ENCODE results near the gene NMUR1.
"Not testable (repeated sequence)": the region's sequence is repeated elsewhere in the genome, so short reads cannot be mapped to it uniquely, and the experiment has no call there.

The NMUR1 gene

DNA sequence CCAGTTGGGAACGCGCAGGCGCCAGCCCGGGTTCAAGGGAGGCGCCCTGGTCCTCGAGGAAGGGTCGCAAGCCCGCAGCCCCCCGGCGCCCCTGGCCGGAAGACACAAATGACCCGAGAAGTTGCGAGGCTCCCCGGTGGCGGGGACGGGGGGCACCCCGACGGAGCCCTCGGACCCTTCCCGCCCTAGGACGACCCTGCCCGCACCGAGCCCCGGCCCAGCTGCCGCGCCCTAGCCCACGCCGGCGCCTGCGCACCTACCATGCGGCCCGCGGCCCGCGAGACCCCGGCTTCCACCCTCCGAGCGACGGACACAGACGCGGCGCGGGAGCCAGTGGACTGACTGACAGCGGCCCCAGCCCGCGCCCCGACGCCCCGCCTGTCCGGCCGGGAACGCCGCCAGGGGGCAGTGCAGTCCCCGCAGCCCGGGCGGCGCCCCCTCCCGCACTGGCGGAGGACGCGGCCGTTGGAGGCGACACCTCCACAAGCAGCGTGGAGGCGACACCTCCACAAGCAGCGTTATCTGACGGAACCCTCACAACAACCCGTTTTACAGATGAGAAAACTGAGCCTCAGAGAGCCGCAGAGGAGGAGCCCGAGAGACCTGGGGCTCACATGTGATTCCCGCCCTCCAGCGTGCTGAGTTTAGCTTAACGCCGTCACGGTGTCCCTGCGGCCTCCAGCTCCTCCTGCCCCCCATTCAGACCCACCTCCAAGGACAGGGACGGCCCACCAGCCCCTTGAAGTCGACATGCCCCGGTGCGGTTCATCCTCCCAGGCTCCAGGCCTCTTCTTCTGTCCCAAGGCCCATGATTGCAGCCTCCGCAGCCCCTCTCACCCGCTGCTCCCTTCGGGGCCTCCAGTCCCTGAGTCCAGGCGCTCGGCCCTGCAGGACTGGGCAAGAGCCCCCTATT, at the start of gene NMUR1:
Gene NMUR1, minus strand, starts transcription at position 347 of the 913 bp plus-strand sequence. Its CDS starts 84 bp downstream, at position 263.
- DNase-seq (ENCODE audit: low read depth), result peak; percentile 56

DNA sequence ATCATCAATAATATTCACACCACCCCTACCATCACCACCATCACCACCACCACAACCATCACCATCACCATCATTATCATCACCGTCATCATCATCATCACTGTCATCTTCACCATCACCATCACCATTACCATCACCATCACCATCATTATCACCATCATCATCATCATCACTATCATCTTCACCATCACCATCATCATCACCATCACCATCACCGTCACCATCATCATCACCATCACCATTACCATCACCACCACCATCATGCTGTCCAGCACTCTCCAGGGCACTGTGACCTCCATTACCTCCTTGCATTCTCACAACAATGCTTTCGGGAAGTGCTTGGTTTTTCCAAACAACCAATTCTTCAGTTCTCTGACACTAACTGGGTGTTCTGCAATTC, 49.3 kb upstream of the NMUR1 start:
- DNase-seq (ENCODE audit: low read depth), result no peak

DNA sequence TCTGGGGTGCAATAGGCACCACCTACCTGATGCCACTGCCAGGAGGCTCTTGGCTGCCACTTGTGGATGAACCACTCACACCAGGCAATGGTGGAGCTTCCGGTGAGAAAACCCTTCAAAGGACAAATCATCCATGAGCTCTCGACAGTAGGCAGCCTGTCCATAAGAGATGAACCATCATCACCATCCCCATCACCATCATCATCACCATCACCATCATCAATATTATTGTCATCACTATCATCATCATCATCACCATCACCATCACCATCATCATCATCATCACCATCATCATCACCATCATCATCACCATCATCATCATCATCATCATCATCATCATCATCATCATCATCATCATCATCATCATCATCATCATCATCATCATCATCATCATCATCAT, 48.4 kb upstream of the NMUR1 start:
- DNase-seq (ENCODE audit: low read depth), result not testable (repeated sequence)

DNA sequence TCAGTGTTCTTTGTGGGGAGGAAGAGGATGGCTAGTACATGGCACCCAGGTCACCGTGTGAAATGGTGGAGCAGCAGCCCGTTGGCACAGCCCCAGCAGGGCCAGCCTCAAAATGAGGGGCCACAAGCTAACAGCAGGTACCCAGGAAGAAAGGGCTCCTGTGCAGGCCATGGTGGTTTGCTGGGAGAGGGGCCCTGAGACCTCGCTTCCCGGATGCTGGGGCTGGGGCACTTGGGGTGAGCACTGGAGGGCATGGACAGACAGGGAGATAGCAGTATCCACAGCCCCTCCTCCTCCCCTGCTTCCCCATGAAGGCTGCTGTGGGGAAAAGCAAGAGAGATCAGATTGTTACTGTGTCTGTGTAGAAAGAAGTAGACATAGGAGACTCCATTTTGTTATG, 46.2 kb upstream of the NMUR1 start:
- DNase-seq (ENCODE audit: low read depth), result no peak

GRCh38 chr2:231575612-231576256, 45.5 kb upstream of the NMUR1 start:
- DNase-seq (ENCODE audit: low read depth), result no peak

GRCh38 chr2:231573698-231574421, 43.6 kb upstream of the NMUR1 start:
- no peak for DNase-seq (ENCODE audit: low read depth)

DNA sequence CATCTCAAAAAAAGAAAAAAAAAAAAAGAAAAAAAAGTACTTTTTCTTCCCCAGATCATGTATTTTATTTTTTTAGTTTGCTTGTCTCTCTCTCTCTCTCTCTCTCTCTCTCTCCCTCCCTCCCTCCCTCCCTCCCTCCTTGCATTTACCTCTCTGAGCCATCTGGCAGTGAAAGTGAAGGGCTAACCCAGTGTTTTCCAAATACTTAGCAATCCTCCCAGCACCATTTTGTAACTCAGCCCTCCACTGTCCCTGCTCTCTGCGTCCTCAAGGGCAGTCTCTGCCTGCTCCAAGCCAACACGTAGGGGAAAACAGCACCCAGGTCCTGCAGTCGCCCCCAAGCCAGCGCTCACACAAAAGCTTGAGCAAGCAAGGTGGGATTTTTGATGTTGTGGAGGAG, 42.9 kb upstream of the NMUR1 start:
- no peak for DNase-seq (ENCODE audit: low read depth)

DNA sequence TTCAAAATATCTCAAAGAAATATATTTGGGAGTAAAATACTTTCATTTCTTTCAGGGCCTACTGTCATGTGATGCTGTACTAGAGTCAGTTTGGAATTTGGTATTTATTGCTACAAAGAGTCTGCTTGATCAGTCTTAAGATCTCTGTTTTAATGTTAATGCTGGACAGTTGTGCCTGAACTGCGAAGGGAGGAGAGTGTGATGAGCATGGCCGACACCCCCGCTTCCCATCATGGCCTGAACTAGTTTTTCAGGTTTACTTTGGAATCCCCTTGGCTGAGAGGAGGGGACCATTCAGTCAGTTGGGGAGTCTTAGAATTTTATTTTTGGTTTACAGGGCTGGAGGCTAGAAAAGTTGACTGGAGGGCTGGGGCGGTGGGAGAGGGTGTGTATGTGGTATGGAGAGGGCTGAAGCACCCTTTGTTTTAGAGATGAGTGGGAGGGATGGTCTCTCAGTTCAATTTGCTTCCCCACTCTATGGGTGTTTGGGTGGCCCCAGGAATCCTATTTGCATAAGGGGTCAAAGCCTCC, 41.5 kb upstream of the NMUR1 start:
- DNase-seq (ENCODE audit: low read depth), result no peak

DNA sequence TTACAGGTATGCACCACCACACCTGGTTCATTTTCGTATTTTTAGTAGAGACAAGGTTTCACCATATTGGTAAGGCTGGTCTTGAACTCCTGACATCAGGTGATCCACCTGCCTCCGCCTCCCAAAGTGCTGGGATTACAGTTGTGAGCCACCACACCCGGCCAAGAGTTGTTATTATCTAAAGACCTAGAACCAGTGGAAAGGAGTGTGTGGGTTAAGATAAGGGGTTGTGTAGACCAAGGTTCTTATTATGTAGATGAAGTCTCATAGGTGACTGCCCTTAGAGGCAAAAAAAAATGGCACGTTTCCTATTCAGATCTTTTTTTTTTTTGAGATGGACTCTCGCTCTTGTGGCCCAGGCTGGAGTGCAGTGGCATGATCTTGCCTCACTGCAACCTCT, 40.7 kb upstream of the NMUR1 start:
- not testable (repeated sequence) for DNase-seq (ENCODE audit: low read depth)

DNA sequence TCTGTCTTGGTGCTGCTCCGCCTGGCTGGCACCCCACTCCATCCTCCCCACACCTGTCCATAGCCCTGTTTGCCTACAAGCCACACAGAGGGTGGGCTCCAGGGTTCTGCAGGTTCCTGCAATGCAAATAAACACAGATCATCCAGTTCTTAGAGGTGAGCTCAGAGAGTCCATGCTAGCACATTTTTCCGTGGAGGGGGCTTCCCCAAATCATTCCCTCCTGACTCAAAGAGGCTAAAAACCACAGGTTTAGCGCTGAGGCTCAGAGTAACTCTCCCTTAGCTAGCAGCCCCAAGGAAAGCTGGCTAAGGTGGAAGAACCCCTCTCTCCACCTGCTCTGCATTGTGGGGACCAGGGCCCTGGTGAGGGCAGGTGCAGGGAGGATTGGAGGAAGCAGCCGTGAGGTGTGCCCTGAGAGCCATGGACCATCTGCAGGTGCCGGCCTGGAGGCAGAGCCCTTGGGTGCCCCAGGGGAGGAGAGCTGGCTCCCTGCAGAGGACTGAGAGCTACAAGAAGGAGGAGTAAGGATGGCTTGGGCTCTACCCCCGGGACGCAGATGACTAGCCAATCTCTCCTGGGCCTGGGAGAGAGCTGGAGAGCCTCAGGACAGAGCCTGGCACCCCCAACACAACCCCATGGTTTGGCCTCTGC, 38.7 kb upstream of the NMUR1 start:
- no peak for DNase-seq (ENCODE audit: low read depth)

DNA sequence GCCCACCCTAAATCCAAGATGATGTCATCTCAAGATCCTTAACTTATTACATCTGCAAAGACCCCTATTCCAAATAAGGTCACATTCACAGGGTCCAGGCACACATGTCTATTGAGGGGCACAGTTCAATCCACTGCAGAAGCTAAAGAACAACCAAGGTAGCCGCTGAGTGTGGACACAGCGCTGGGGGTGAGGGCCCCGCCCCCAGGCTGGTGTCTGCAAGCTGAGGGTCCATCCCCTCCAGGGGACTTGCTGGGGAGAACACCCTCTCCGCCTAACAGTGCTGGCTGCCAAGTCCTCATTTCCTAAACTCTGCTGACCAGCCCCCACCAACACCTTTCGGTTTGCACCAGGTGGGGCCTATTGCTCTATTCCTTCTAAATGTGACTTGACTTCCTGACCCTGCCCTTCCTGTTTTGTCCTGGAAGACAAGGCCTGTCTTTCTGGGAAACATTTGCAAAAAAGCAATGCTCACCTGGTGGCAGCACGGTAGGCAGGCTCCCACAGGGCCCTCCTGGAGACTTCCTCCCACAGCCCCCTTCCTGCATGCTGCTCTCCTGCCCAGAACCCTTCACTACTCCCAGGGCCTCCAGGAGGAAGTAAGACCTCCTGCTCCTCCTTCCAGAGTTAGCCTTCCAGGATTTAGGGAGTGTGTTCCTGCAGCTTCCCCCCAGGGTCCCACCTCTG, 38.0 kb upstream of the NMUR1 start:
- no peak for DNase-seq (ENCODE audit: low read depth)

DNA sequence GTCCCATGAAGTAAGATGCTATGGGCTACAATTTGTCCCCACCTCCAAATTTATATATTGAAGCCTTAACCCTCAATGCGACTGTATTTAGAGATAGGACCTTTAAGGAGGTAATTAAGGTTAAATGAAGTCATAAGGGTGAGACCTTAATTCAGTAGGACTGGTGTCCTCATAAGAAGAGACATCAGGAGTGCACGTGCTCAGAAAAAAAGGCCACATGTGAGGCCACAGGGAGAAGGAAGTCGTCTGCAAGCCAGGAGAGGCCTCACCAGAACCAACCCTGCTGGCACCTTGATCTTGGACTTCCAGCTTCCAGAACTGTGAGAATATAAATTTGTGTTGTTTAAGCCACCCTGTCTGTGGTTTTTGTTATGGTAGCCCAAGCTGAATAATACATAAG, 36.9 kb upstream of the NMUR1 start:
- DNase-seq (ENCODE audit: low read depth), result no peak

GRCh38 chr2:231565887-231566594, 35.8 kb upstream of the NMUR1 start:
- DNase-seq (ENCODE audit: low read depth), result no peak

DNA sequence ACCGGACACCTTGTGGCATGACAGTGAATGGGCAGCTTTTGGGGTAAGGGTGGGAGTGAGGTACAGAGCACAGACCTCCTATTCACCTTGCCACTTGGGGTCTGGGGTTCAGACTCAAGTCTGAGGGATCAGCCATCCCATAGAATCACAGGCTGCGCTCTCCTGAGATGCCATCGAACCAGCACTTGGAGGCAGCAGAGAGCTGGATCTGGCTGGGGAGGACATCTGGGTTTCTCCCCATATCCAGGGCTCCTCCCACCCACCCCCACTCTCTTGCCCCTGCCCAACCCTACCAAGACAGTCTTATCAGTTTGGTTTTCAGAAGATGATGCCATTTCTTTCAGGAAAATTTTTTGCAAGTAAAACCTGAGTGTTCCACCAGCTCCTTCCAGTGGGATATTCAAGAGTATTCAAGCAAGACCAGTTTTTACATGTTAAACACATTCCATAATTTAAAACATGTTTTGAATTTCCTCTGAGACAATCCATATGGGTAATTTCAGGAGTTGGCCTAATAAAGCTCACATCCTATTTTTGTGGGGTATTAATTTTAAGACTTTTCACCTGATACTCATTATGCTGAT, 33.2 kb upstream of the NMUR1 start:
- no peak for DNase-seq (ENCODE audit: low read depth)

- DNase-seq (ENCODE audit: low read depth), result peak; percentile 19
Observed at GRCh38 chr2:231557571-231558217, 27.4 kb upstream of the NMUR1 start.

DNA sequence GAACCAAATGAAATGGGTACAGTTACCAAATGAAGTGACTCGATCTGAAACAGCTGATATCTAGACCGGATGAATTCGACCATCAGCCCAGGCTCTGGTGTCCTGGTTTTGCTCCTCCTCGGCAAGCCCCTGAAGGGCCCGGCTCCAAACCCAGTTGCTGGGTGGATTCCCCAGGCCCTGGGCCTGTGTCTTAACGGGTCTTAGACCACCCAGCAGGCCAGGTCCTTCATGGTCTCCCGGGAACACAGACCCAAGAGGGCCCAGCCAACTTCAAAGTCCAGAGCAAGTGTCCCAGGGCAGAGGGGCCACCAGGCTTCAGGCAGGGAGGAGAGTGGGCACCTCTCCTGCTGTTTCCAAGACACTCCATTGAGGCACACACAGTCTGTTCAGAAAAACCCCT, 26.7 kb upstream of the NMUR1 start:
- no peak for DNase-seq (ENCODE audit: low read depth)

DNA sequence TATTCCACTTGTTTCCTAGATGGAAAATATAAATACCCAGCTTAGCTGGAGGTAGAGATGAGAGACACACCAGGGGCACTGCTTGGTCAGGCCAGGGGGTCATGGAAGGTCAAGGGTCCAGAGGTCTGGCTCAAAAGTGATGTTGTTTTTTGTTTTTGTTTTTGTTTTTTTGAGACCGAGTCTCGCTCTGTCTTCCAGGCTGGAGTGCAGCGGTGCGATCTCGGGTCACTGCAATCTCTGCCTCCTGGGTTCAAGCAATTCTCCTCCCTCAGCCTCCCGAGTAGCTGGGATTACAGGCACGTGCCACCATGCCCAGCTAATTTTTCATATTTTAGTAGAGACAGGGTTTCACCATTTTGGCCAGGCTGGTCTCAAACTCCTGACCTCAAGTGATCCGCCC, 26.3 kb upstream of the NMUR1 start:
- not testable (repeated sequence) for DNase-seq (ENCODE audit: low read depth)

DNA sequence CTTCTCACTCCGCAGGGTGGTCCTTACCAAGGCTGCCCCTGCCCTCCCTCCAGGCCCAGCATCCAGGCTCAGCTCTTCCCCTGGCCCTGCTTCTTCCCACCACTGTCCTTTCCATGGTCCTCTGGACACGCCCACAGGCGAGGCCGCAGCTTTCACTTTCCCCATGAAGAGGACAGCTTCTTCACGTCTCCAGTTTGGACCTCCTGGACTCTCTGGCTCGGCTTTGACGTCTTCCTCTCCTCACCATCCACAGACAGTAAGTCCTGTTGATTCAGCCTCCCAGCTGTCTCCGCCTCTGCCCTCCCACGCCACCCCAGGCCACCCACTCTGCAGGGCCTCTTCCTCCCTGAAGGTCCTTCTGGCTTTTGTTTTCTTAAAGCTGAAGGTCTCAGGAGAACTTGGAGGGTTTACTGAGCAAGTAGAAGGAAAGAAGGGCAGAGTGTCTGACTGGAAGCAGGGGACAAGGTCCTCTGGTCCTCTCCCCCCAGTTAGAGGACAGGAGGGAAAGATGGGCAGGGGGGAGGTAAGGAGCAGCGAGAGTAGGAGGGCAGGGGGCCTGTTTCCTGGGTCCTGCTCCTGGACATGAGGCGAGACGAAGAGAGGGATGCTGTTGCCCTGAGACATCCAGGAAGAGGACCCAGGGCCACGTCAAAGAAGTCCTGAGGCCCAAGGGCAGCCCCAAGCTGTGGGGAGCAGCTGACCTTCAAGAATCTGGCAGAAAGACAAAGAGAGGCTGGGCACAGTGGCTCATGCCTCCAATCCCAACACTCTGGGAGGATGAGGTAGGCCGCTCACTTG, 24.7 kb upstream of the NMUR1 start:
- no peak for DNase-seq (ENCODE audit: low read depth)

DNA sequence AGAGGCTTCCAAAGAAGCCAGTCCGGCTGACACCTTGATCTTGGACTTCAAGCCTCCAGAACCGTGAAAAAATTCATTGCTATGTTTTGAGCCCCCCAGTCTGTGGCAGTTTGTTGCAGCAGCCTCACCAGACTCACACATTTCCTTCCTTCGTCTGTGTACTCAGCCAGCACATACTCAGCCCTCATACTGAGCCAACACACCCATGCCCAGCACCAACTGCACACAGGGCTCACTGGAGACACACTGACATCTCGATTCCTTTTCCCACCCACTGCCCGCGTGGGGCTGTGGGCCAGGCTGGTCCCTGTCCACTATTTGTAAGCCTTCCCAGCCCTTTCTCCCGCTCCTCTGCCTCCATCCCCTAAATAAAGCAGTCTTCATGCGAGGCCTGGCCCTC, 24.1 kb upstream of the NMUR1 start:
- DNase-seq (ENCODE audit: low read depth), result no peak

Data from stimulated activated CD8-positive, alpha-beta memory T cell treated with anti-CD3 and anti-CD28 coated beads, Interleukin-12 subunit alpha, Interleukin-12 subunit beta, amount 100 ng/mL, for 1 hour (primary cell).